Fibroblast of lung (primary cell): ENCODE results near the gene NAV3. TPM values are rescaled to one million over a fixed set of nuclear protein-coding genes. Genes with fewer than 3 reads are reported as not detected.

Source experiments
- DNase-seq, 2 donors: peaks; one replicate each; pipeline versions ENCODE4 v3.0.0 to v3.0.0-alpha.2; 2010; ENCODE audit warnings: low read depth in 2 of 2
- H2AFZ ChIP-seq: 2 replicates; pipeline ENCODE4 v1.5.1; 2012; ENCODE audit warnings: low read length, control low read depth, inconsistent platforms
- H3K27ac ChIP-seq: 2 replicates; pipeline ENCODE4 v1.5.1; 2011; ENCODE audit warnings: low read length, control low read depth; ENCODE audit not compliant: insufficient read depth
- H3K27me3 ChIP-seq: 2 replicates; pipeline ENCODE4 v1.5.1; 2011; ENCODE audit warnings: mild to moderate bottlenecking, low read length; ENCODE audit not compliant: control insufficient read depth, insufficient read depth
- H3K36me3 ChIP-seq: 2 replicates; pipeline ENCODE4 v1.5.1; 2011; ENCODE audit warnings: low read length; ENCODE audit not compliant: control insufficient read depth, insufficient read depth
- H3K4me1 ChIP-seq: 2 replicates; pipeline ENCODE4 v1.5.1; 2011; ENCODE audit warnings: low read length; ENCODE audit not compliant: control insufficient read depth, insufficient read depth; ENCODE audit errors: extremely low read depth
- H3K4me2 ChIP-seq: 2 replicates; pipeline ENCODE4 v1.5.1; 2011; ENCODE audit warnings: low read length, control low read depth; ENCODE audit not compliant: insufficient read depth; ENCODE audit errors: extremely low read depth
- H3K4me3 ChIP-seq, 4 experiments: fragments of 200-600 bp in 1 of 4; sonication (generic) in 1 of 4; replicated peaks in 1 of 4; 2 replicates each; pipeline ENCODE4 v1.5.1; 2011 to 2016; ENCODE audit warnings: low read length in 4 of 4, low read depth in 3 of 4, mild to moderate bottlenecking in 3 of 4, control low read depth in 2 of 4, inconsistent platforms in 1 of 4, mixed read lengths in 1 of 4; ENCODE audit not compliant: insufficient read depth in 1 of 4; ENCODE audit errors: control extremely low read depth in 1 of 4
- H3K79me2 ChIP-seq: 2 replicates; pipeline ENCODE4 v1.5.1; 2012; ENCODE audit warnings: mild to moderate bottlenecking, low read length, inconsistent platforms; ENCODE audit not compliant: control insufficient read depth, insufficient read depth
- H3K9ac ChIP-seq: 2 replicates; pipeline ENCODE4 v1.5.1; 2011; ENCODE audit warnings: mild to moderate bottlenecking, low read length, control low read depth; ENCODE audit not compliant: insufficient read depth
- H3K9me3 ChIP-seq: 2 replicates; pipeline ENCODE4 v1.5.1; 2012; ENCODE audit warnings: low read depth, low read length; ENCODE audit not compliant: control insufficient read depth, insufficient read depth
- H4K20me1 ChIP-seq: 2 replicates; pipeline ENCODE4 v1.5.1; 2011; ENCODE audit warnings: low read length; ENCODE audit not compliant: control insufficient read depth, insufficient read depth; ENCODE audit errors: extremely low read depth
- CTCF ChIP-seq, 2 donors: IDR thresholded peaks in 1 of 2; conservative IDR thresholded peaks in 1 of 2; 1 replicate in 1 of 2; 2 replicates in 1 of 2; pipeline ENCODE4 v1.5.1; 2011 to 2012; ENCODE audit warnings: low read length in 2 of 2, control low read depth in 1 of 2, inconsistent platforms in 1 of 2, low read depth in 1 of 2, mild to moderate bottlenecking in 1 of 2
- EZH2 ChIP-seq: IDR thresholded peaks from 2 replicates; pipeline ENCODE4 v1.5.1; 2012; ENCODE audit warnings: low read length, control low read depth, mild to moderate bottlenecking; ENCODE audit errors: missing control alignments
- polyA plus RNA-seq, 2 donors: library from polyadenylated mRNA; depleted of rRNA in 1 of 2; stranded (reverse) in 1 of 2; unstranded in 1 of 2; fragments of >200 nt; gene quantifications; 2 replicates each; pipeline ENCODE4 v1.2.1, GENCODE V29; 2011 to 2012; ENCODE audit warnings: missing spikeins in 1 of 2
- total RNA-seq: library from RNA; depleted of rRNA; stranded (reverse); fragments of >200 nt; gene quantifications from 2 replicates; pipeline ENCODE4 v1.2.1, GENCODE V29; 2014

NAV3 gene
- total and polyA plus RNA-seq, 2 donors (not counting 1 experiment from before 2014, with no cell fraction given), result 30.8 to 60.6 TPM

- Histone ChIP-seq H3K4me2 (no peak overlapping the region), H3K9ac (no peak overlapping the region), H3K36me3 (no peaks in the 10 kb centered on the region), H3K27ac (no peak overlapping the region), H3K9me3 (no peaks in the 10 kb centered on the region), H2AFZ (no peak overlapping the region), H3K79me2 (no peaks in the 10 kb centered on the region), H3K27me3 (no peaks in the 10 kb centered on the region), H4K20me1 (no peaks in the 10 kb centered on the region), H3K4me1 (no peaks in the 10 kb centered on the region), H3K4me3 (no peak overlapping the region)
- TF ChIP-seq CTCF (conservative IDR thresholded peaks at IDR 0.05 in 1 of 2, IDR thresholded peaks at IDR 0.05 in 1 of 2; ENCODE audit: low read depth in 1 of 2, low read length in 2 of 2) (no peak), EZH2 (no peak)
- no peak for DNase-seq
Observed at GRCh38 chr12:77865178-77865577, 34.5 kb downstream of the NAV3 start.

- no peak overlapping the region for H2AFZ ChIP-seq
- no peaks in the 10 kb centered on the region for H3K9me3 ChIP-seq
- no peak for DNase-seq
- H3K36me3 ChIP-seq, result no peaks in the 10 kb centered on the region
- H3K4me1 ChIP-seq, result no peaks in the 10 kb centered on the region
- H3K4me3 ChIP-seq, result no peak overlapping the region
- H3K9ac ChIP-seq, result no peak overlapping the region
- H3K27me3 ChIP-seq, result no peaks in the 10 kb centered on the region
- H3K27ac ChIP-seq, result no peak overlapping the region
- TF ChIP-seq CTCF (conservative IDR thresholded peaks at IDR 0.05 in 1 of 2, IDR thresholded peaks at IDR 0.05 in 1 of 2; ENCODE audit: low read depth in 1 of 2, low read length in 2 of 2) (no peak), EZH2 (no peak)
- no peaks in the 10 kb centered on the region for H4K20me1 ChIP-seq
- no peak overlapping the region for H3K4me2 ChIP-seq
- H3K79me2 ChIP-seq, result no peaks in the 10 kb centered on the region
Observed at GRCh38 chr12:77878901-77879300, 48.2 kb downstream of the NAV3 start.

- H3K27me3 ChIP-seq, result no peaks in the 10 kb centered on the region
- no peaks in the 10 kb centered on the region for H3K79me2 ChIP-seq
- H3K9ac ChIP-seq, result no peak overlapping the region
- H2AFZ ChIP-seq, result no peak overlapping the region
- TF ChIP-seq EZH2 (no peak), CTCF (conservative IDR thresholded peaks at IDR 0.05 in 1 of 2, IDR thresholded peaks at IDR 0.05 in 1 of 2; ENCODE audit: low read depth in 1 of 2, low read length in 2 of 2) (no peak)
- H3K36me3 ChIP-seq, result no peaks in the 10 kb centered on the region
- H3K27ac ChIP-seq, result no peak overlapping the region
- no peak for DNase-seq
- H4K20me1 ChIP-seq, result no peaks in the 10 kb centered on the region
- no peaks in the 10 kb centered on the region for H3K4me1 ChIP-seq
- H3K4me3 ChIP-seq, result no peak overlapping the region
- H3K9me3 ChIP-seq, result no peaks in the 10 kb centered on the region
- H3K4me2 ChIP-seq, result no peak overlapping the region
Observed at GRCh38 chr12:77882709-77883108, 52.0 kb downstream of the NAV3 start.
